T-helper 1 cell (primary cell): ENCODE results near the gene UPP1.

Experiments used
- DNase-seq, 5 donors: peaks; one replicate each; pipeline ENCODE4 v3.0.0-alpha.2; 2012 to 2020

UPP1 gene

GRCh38 chr7:48085942-48086341 lies 3.1 kb upstream of the UPP1 start:
- DNase-seq: no peak

GRCh38 chr7:48087349-48087748 lies 1.7 kb upstream of the UPP1 start:
- peak in 1 of 5 donors; percentile 74 for DNase-seq

GRCh38 chr7:48088559-48089045 lies 463 bp upstream of the UPP1 start:
- peak in 1 of 5 donors; percentile 95 for DNase-seq

GRCh38 chr7:48090095-48090805 lies 1.2 kb downstream of the UPP1 start:
- DNase-seq: no peak

GRCh38 chr7:48091506-48092433 lies 2.7 kb downstream of the UPP1 start:
- no peak for DNase-seq

- DNase-seq: no peak
These were observed 5.8 kb downstream of the UPP1 start for GRCh38 chr7:48094861-48095293.

- DNase-seq: peak in 1 of 5 donors; percentile 72
These were observed 7.2 kb downstream of the UPP1 start for GRCh38 chr7:48096273-48096672.

DNA sequence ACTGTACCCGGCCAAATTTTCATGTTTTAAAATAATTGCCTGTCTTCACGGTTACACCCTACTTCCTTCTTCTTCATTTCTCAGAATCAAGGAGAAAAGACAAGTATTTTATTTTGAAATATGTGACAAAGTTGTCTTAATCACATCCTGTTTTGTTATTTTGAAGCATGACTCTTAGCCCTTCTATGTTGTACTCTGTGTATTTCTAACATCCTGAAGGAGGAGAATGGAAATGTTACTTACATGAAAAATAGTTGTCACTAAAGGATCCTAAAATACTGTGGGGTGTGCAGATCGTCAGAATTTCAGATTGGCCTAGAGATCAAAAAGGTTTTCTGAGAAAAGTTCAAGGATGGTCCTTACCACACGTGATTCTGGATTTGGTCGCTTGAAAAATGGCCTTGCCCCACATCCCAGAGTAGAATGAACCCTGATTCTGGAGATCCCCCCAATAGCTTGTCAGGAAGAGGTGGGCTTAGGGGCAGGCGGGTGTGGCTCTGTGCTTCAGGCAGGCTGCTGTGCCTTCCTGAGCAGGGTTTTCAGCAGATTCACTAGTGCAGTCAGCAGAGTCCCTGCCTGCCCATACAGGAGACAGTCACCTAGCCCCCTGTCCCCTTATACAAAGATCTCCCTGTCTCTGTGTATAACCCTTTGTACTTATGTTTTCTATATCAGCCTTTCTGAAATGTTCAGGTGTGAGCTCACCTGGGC lies 8.6 kb downstream of the UPP1 start:
- DNase-seq: peak in 1 of 5 donors; percentile 65

DNA sequence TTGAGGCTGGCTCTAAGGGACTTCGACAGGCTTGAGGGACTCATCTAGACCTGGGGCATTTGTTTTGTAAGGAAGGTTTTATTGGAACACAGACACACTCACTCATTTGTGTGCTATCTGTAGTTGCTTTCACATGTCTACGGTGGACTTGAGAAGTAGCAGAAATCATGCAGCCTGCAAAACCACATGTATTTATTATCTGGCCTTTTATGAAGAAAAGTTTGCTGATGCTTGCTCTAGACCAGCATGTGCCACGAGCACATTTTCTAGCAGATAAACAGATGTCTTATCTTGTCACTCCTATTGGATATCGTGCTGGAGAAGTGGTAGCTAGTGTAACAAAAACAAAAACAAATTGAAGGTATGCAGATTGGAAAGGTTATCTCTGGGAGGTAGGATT lies 9.8 kb downstream of the UPP1 start:
- DNase-seq: no peak

DNA sequence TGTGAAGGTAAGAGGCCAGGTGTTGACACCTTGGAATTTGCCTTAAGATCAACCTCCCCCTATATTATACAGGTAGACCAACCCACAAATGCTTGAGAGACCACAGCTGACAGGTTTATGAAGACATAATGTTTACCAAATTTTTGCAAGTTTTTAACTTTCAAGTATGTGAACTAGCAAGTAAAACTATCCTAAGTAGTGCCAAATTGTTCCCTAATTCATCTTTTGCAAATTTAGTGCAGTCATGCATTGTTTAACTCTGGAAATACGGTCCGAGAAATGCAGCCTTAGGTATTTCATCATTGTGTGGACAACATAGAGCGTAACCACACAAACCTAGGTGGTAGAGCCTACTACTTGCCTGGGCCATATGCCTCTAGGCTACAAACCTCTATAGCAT lies 10.7 kb downstream of the UPP1 start:
- no peak for DNase-seq

DNA sequence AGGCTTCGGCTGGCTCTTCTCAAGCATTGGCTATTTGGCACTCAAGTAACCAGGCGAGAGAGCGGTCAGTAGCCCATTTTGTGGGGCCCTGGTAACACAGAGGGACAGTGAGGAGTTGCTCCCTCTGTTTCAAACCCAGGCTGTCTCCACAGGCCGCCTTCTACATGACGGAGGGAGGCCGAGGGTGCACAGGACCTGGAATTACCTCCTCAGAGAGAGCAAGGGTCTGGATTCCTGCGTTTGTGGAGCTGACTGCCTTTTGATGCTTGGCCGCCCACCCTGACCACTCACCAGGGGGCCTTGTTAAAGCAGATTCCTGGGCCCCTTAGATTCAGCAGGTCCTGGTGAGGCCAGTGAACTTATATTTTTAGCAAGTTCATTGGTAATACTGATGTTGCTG lies 12.3 kb downstream of the UPP1 start:
- DNase-seq: no peak

- no peak for DNase-seq
These were observed 12.9 kb downstream of the UPP1 start for GRCh38 chr7:48101968-48102367.

DNA sequence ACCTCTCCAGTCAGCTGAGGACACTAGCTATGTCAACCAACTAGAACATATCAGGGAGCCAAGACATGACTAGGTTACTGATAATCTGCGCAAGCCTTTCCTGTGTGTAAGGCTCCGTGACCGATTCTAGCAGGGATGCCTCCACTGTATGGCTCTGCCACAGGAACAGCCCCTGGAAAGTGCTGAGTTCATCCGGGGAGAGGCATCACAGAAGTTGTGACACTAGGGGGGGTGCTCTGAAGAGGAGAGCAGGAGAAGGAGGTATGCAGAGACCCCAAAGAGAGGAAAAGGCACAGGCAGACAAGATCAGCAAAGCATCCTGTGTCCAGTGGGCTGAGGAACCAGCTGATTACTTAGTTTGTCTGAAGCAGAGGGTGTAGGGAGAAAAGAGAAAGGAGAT lies 13.5 kb downstream of the UPP1 start:
- DNase-seq: no peak

DNA sequence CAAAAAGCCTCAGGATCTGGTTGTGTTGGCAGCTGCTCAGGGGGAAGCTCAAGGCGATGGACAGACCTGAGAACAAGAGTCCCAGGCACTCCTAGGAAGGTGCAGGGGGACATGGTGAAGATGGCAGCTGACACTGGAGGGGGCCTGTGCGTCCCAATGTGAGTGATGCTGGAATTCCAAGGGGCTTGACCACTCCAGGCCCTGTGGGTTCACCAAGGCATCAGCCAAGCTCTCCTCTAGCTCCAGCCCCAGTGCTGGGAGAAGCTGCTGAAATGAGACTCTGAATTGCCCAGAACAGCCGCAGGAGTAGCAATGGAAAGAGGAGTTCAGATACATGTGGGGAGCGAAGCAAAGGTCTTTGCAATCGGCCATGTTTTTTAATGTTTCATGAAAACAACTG lies 16.0 kb downstream of the UPP1 start:
- DNase-seq: no peak

DNA sequence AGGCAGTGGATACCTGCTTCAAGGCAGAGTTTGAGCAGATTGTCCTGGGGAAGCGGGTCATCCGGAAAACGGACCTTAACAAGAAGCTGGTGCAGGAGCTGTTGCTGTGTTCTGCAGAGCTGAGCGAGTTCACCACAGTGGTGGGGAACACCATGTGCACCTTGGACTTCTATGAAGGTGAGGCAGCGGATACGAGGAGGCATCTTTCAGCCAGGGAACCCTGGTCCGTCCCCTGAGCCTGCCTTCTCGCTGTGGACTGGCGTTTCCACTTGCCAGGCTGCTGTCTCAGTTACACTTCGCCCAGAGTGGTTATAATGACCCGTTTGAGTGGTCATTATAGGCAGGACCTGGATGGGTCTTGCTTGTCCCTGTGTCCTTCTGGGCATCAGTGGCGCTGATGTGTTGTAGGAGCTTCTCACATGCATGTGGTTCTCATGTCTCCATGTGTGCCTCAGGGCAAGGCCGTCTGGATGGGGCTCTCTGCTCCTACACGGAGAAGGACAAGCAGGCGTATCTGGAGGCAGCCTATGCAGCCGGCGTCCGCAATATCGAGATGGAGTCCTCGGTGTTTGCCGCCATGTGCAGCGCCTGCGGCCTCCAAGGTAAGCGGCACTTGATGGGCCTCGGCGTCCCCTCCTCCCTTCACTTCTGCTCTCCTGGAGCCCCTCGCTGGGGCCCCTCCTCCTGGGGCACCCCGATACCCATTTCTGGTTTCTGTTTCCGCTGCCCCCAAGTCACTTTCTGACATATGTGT lies 18.0 kb downstream of the UPP1 start:
- no peak for DNase-seq

DNA sequence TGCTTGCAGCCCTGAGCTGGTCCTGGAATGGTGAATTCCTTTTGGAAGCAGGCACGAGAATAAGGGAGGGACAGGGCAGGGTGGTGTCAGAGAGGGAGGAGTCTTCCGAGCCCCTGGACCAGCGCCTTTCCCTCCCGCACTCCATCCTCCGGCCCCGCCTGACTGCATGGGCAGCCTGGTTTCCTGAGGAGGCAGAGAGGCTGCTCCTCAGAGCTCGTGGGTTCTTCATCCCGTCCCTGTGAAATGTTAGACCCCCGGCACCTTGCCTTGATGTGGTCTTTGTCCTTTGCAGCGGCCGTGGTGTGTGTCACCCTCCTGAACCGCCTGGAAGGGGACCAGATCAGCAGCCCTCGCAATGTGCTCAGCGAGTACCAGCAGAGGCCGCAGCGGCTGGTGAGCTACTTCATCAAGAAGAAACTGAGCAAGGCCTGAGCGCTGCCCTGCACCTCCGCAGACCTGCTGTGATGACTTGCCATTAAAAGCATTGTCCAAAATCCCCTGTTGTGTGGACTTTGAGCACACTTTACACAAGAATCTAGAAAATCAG lies 18.9 kb downstream of the UPP1 start:
- no peak for DNase-seq

GRCh38 chr7:48108959-48109847 lies 20.1 kb downstream of the UPP1 start:
- DNase-seq: no peak

- peak; percentile 62 to 87 (median 77) for DNase-seq
These were observed 21.0 kb downstream of the UPP1 start for GRCh38 chr7:48109848-48110663.

GRCh38 chr7:48110868-48111267 lies 21.8 kb downstream of the UPP1 start:
- no peak for DNase-seq

- no peak for DNase-seq
These were observed 22.5 kb downstream of the UPP1 start for GRCh38 chr7:48111596-48111995.
